Psoas muscle (tissue), 8 donors: ENCODE results near the gene SLC13A5. TPM values are rescaled to one million over a fixed set of nuclear protein-coding genes. Genes with fewer than 3 reads are reported as not detected.

Experiments used
- ATAC-seq, 4 donors: fragments of 200-7000 bp; cut with Tn5 transposase; one replicate each; pipeline ENCODE4 v1.9.1; 2020; ENCODE audit warnings: moderate library complexity in 3 of 4, mild to moderate bottlenecking in 2 of 4
- DNase-seq, 2 donors: peaks; one replicate each; pipeline ENCODE4 v3.0.0-alpha.2; 2020
- H3K27ac ChIP-seq: fragments of 200-600 bp; one replicate; pipeline ENCODE4 v1.8.0; 2022
- H3K27me3 ChIP-seq, 3 donors: fragments of 200-600 bp in 1 of 3; one replicate each; pipeline versions ENCODE4 v1.6.1 to v1.8.0; 2013 to 2022; ENCODE audit warnings: low read length in 2 of 3, mild to moderate bottlenecking in 2 of 3, moderate library complexity in 1 of 3; ENCODE audit not compliant: insufficient read depth in 3 of 3
- H3K36me3 ChIP-seq, 2 donors: fragments of 200-600 bp in 1 of 2; one replicate each; pipeline versions ENCODE4 v1.6.1 to v1.8.0; 2013 to 2022; ENCODE audit warnings: low read depth in 1 of 2, mild to moderate bottlenecking in 1 of 2, moderate library complexity in 1 of 2; ENCODE audit not compliant: insufficient read depth in 1 of 2
- H3K4me1 ChIP-seq: fragments of 200-600 bp; one replicate; pipeline ENCODE4 v1.8.0; 2022
- H3K4me3 ChIP-seq: fragments of 200-600 bp; one replicate; pipeline ENCODE4 v1.8.0; 2022; ENCODE audit warnings: mild to moderate bottlenecking
- H3K9me3 ChIP-seq: fragments of 200-600 bp; one replicate; pipeline ENCODE4 v1.8.0; 2022
- WGBS, 3 donors: extraction: QIAGEN DNeasy Blood & Tissue Kit; methylation state at CpG; one replicate each; pipeline versions ENCODE4 v1.1.6 to v1.1.7; 2013; 5-methylcytosine and 5-hydroxymethylcytosine counted together
- intact Hi-C, 2 donors: fragments of 100-400 bp; cut with DNase I; formaldehyde crosslinking; loops; one replicate each; pipeline versions ENCODE4 v1.11.0 to v1.14.2; 2022
- polyA plus RNA-seq, 3 donors: library from polyadenylated mRNA; stranded (reverse); fragments of 200-250 nt; gene quantifications; one replicate each; pipeline ENCODE4 v1.2.3, GENCODE V29; 2013
- total RNA-seq, 4 donors: library from RNA; stranded (reverse); fragmentation: NEBNext Ultra II Directional in 2 of 4; extraction: Animal tissue kit (Norgen Biotek cat#: 25700) in 2 of 4; gene quantifications; one replicate each; pipeline versions ENCODE4 v1.2.1 to v1.2.4, GENCODE V29; 2021 to 2023
- TF ChIP-seq, protein P1 (sequence below): fragments of 200-600 bp; IDR thresholded peaks from one replicate; pipeline ENCODE4 v1.8.0; 2022; ENCODE audit warnings: antibody characterized with exemption
- donor health status: healthy with polysubstance abuse.
- donor health status: DM: no; HTN: no; CAD: no; lungs with moderate emphysema.
- donor health status: Bipolar disorder and iron deficiency.
- donor health status: healthy.
- donor health status: DM: yes; HTN: yes; CAD: no.
- donor health status: DM: no; HTN: no; CAD: no.
- donor health status: DM: no; HTN: no; CAD: no.
- donor health status: DM: yes; HTN: yes; CAD: no.

The SLC13A5 gene
- total and polyA plus RNA-seq, 7 donors, result 0.01 to 0.17 (median 0.03) TPM; not detected in 4

GRCh38 chr17:6683081-6683684 lies 30.0 kb downstream of the SLC13A5 start:
- no peak for ATAC-seq
- no peak for DNase-seq
- no peak overlapping the region for H3K27ac ChIP-seq
- 91 to 92% (median 91%) methylated on average over 3 of the region's 3 CpGs for WGBS, 3 donors
- H3K4me3 ChIP-seq, result no peak overlapping the region
- H3K36me3 ChIP-seq, result no peaks in the 10 kb centered on the region
- TF ChIP-seq, protein P1, sequence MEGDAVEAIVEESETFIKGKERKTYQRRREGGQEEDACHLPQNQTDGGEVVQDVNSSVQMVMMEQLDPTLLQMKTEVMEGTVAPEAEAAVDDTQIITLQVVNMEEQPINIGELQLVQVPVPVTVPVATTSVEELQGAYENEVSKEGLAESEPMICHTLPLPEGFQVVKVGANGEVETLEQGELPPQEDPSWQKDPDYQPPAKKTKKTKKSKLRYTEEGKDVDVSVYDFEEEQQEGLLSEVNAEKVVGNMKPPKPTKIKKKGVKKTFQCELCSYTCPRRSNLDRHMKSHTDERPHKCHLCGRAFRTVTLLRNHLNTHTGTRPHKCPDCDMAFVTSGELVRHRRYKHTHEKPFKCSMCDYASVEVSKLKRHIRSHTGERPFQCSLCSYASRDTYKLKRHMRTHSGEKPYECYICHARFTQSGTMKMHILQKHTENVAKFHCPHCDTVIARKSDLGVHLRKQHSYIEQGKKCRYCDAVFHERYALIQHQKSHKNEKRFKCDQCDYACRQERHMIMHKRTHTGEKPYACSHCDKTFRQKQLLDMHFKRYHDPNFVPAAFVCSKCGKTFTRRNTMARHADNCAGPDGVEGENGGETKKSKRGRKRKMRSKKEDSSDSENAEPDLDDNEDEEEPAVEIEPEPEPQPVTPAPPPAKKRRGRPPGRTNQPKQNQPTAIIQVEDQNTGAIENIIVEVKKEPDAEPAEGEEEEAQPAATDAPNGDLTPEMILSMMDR, result no peak
- H3K9me3 ChIP-seq, result no peaks in the 10 kb centered on the region
- no peaks in the 10 kb centered on the region for H3K4me1 ChIP-seq
- intact Hi-C loops, result no loop called here
- H3K27me3 ChIP-seq, result peaks cover 0 to 37% (median 4%) of the 10 kb centered on the region in 3 donors

GRCh38 chr17:6682339-6682738 lies 30.8 kb downstream of the SLC13A5 start:
- peaks cover 0 to 40% (median 4%) of the 10 kb centered on the region in 3 donors for H3K27me3 ChIP-seq
- no peak for ATAC-seq
- 75 to 81% (median 76%) methylated on average over 4 of the region's 4 CpGs for WGBS, 3 donors

GRCh38 chr17:6681671-6682070 lies 31.5 kb downstream of the SLC13A5 start:
- 75 to 82% (median 77%) methylated on average over 5 of the region's 5 CpGs for WGBS, 3 donors
- H3K27ac ChIP-seq, result no peak overlapping the region
- ATAC-seq, result no peak
- no peaks in the 10 kb centered on the region for H3K4me1 ChIP-seq
- TF ChIP-seq, protein P1, result no peak
- peaks cover 0 to 45% (median 6%) of the 10 kb centered on the region in 3 donors for H3K27me3 ChIP-seq
- H3K4me3 ChIP-seq, result no peak overlapping the region
- intact Hi-C loops, result no loop called here
- no peaks in the 10 kb centered on the region for H3K36me3 ChIP-seq
- DNase-seq, result no peak
- no peaks in the 10 kb centered on the region for H3K9me3 ChIP-seq

More at GRCh38 chr17:6682339-6682738, 30.8 kb downstream of the SLC13A5 start:
- DNase-seq, result no peak
- no peaks in the 10 kb centered on the region for H3K9me3 ChIP-seq
- no peaks in the 10 kb centered on the region for H3K36me3 ChIP-seq
- no peaks in the 10 kb centered on the region for H3K4me1 ChIP-seq
- TF ChIP-seq, protein P1, result no peak
- intact Hi-C loops, result no loop called here
- H3K27ac ChIP-seq, result no peak overlapping the region
- H3K4me3 ChIP-seq, result no peak overlapping the region

DNA sequence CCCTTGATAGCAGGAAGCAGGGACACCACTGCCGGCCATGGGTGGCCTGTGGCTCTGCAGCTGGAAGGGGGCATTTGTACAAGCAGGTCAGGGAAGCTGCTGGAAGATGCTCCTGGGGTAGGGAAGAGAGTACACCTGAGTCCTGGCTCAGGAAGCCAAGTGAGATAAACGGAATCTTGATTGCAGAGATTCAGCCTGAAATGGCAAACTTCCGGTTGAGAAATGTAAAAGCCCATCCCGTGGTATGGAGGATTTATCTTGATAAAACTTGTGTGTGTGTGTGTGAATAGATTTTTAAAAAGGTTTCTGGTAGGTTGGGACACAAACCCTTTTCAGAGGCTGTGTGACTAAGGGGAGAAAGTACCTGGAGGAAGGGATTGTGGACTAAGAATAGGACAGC lies 32.0 kb downstream of the SLC13A5 start:
- ATAC-seq (no peak), DNase-seq (no peak)
- Histone ChIP-seq H3K9me3 (no peaks in the 10 kb centered on the region), H3K4me1 (no peaks in the 10 kb centered on the region), H3K27ac (no peak overlapping the region), H3K36me3 (no peaks in the 10 kb centered on the region), H3K27me3 (peaks cover 0 to 45% (median 6%) of the 10 kb centered on the region in 3 donors), H3K4me3 (no peak overlapping the region)
- intact Hi-C loops, result no loop called here
- TF ChIP-seq, protein P1, result no peak
- WGBS, 3 donors, result 65 to 72% (median 69%) methylated on average over 4 of the region's 4 CpGs

GRCh38 chr17:6679241-6679640 lies 33.9 kb downstream of the SLC13A5 start:
- H3K4me3 ChIP-seq, result no peak overlapping the region
- no peaks in the 10 kb centered on the region for H3K9me3 ChIP-seq
- DNase-seq, result no peak
- H3K27me3 ChIP-seq, result peaks cover 0 to 45% (median 6%) of the 10 kb centered on the region in 3 donors
- TF ChIP-seq, protein P1, result no peak
- H3K36me3 ChIP-seq, result no peaks in the 10 kb centered on the region
- H3K4me1 ChIP-seq, result no peaks in the 10 kb centered on the region
- H3K27ac ChIP-seq, result no peak overlapping the region
- intact Hi-C loops, result no loop called here
- WGBS, 3 donors, result 76 to 81% (median 76%) methylated on average over 6 of the region's 6 CpGs
- ATAC-seq, result no peak
